GM23338 (cell line): Measurements from ENCODE around the gene EIF4G3. TPM values are rescaled to one million over a fixed set of nuclear protein-coding genes. Genes with fewer than 3 reads are reported as not detected.

Experiments
- ATAC-seq: fragments of 200-7000 bp; cut with Tn5 transposase; 3 replicates; pipeline ENCODE4 v1.9.1; 2020
- DNase-seq: peaks from one replicate; pipeline ENCODE4 v3.0.0-alpha.2; 2015; ENCODE audit warnings: low spot score
- H2AFZ ChIP-seq: fragments of 200-600 bp; sonication (generic); 2 replicates; pipeline ENCODE4 v1.8.0; 2016; ENCODE audit warnings: antibody characterized with exemption, mild to moderate bottlenecking, moderate library complexity
- H3F3A ChIP-seq: fragments of 200-600 bp; sonication (generic); replicated peaks from 2 replicates; pipeline ENCODE4 v1.8.0; 2017; ENCODE audit warnings: antibody characterized with exemption, mixed run types, low read depth
- H3K27ac ChIP-seq: fragments of 200-600 bp; sonication (generic); 2 replicates; pipeline ENCODE4 v1.6.1; 2016; ENCODE audit warnings: low read depth
- H3K27me3 ChIP-seq: fragments of 200-600 bp; sonication (generic); 2 replicates; pipeline ENCODE4 v1.8.0; 2016; ENCODE audit warnings: mild to moderate bottlenecking, mixed run types, moderate library complexity; ENCODE audit not compliant: insufficient read depth
- H3K36me3 ChIP-seq: fragments of 200-600 bp; sonication (generic); 2 replicates; pipeline ENCODE4 v1.8.0; 2016; ENCODE audit warnings: mild to moderate bottlenecking; ENCODE audit not compliant: insufficient read depth
- H3K4me1 ChIP-seq: fragments of 200-600 bp; sonication (generic); 2 replicates; pipeline ENCODE4 v1.8.0; 2016; ENCODE audit warnings: mild to moderate bottlenecking, moderate library complexity; ENCODE audit not compliant: insufficient read depth
- H3K4me2 ChIP-seq: fragments of 200-600 bp; sonication (generic); 2 replicates; pipeline ENCODE4 v1.7.1; 2017; ENCODE audit warnings: mixed run types
- H3K4me3 ChIP-seq: fragments of 200-600 bp; sonication (generic); 2 replicates; pipeline ENCODE4 v1.6.1; 2016; ENCODE audit warnings: mixed run types
- H3K79me2 ChIP-seq: fragments of 200-600 bp; sonication (generic); replicated peaks from 2 replicates; pipeline ENCODE4 v1.8.0; 2017; ENCODE audit warnings: mild to moderate bottlenecking; ENCODE audit not compliant: insufficient read depth
- H3K9me2 ChIP-seq: fragments of 200-600 bp; sonication (generic); 2 replicates; pipeline ENCODE4 v1.8.0; 2017; ENCODE audit not compliant: insufficient read depth
- H4K20me1 ChIP-seq: fragments of 200-600 bp; sonication (generic); replicated peaks from 2 replicates; pipeline ENCODE4 v1.8.0; 2017; ENCODE audit warnings: mild to moderate bottlenecking; ENCODE audit not compliant: insufficient read depth
- H3K27ac Mint-ChIP-seq: 2 replicates; pipeline ENCODE4 v1.8.0; 2020; ENCODE audit warnings: inconsistent platforms, mild to moderate bottlenecking, moderate library complexity, mixed read lengths
- H3K27me3 Mint-ChIP-seq: 3 replicates; pipeline ENCODE4 v1.8.0; 2022; ENCODE audit warnings: low read depth, mild to moderate bottlenecking, moderate library complexity, mixed read lengths, inconsistent platforms; ENCODE audit not compliant: insufficient read depth, poor library complexity
- H3K36me3 Mint-ChIP-seq: 3 replicates; pipeline ENCODE4 v1.8.0; 2021; ENCODE audit warnings: low read depth, mild to moderate bottlenecking, inconsistent platforms, moderate library complexity, mixed read lengths
- H3K4me1 Mint-ChIP-seq: 3 replicates; pipeline ENCODE4 v1.8.0; 2020; ENCODE audit warnings: mild to moderate bottlenecking, inconsistent platforms, mixed read lengths
- H3K4me3 Mint-ChIP-seq: 3 replicates; pipeline ENCODE4 v1.8.0; 2021; ENCODE audit warnings: moderate library complexity, mild to moderate bottlenecking, inconsistent platforms, mixed read lengths
- H3K9me3 Mint-ChIP-seq: 3 replicates; pipeline ENCODE4 v1.8.0; 2020; ENCODE audit warnings: moderate library complexity, mild to moderate bottlenecking, inconsistent platforms, mixed read lengths
- CREB1 ChIP-seq: fragments of 250-450 bp; sonication (Bioruptor Pico); IDR thresholded peaks from 2 replicates; pipeline ENCODE4 v1.5.0; 2020; ENCODE audit warnings: low read depth, mild to moderate bottlenecking, moderate library complexity
- CTCF ChIP-seq, 2 experiments: fragments of 200-600 bp in 1 of 2; sonication (generic) in 1 of 2; conservative IDR thresholded peaks; 2 replicates each; pipeline versions ENCODE4 v1.5.1 to v1.6.1; 2016 to 2017; ENCODE audit warnings: antibody characterized with exemption in 2 of 2, low read depth in 2 of 2, mild to moderate bottlenecking in 2 of 2, moderate library complexity in 1 of 2
- ETS1 ChIP-seq: IDR thresholded peaks from 2 replicates; pipeline ENCODE4 v1.6.1; 2016; ENCODE audit warnings: antibody characterized with exemption
- EZH2 ChIP-seq: fragments of 200-600 bp; sonication (generic); IDR thresholded peaks from one replicate; pipeline ENCODE4 v1.8.0; 2017; ENCODE audit warnings: antibody characterized with exemption, mild to moderate bottlenecking, low read depth; ENCODE audit not compliant: unreplicated experiment
- EZH2phosphoT487 ChIP-seq: fragments of 200-600 bp; sonication (generic); IDR thresholded peaks from one replicate; pipeline ENCODE4 v1.8.1; 2018; ENCODE audit warnings: antibody characterized with exemption; ENCODE audit not compliant: unreplicated experiment
- JUNB ChIP-seq: IDR thresholded peaks from one replicate; pipeline ENCODE4 v1.6.1; 2016; ENCODE audit warnings: antibody characterized with exemption; ENCODE audit not compliant: unreplicated experiment
- NANOG ChIP-seq: IDR thresholded peaks from 2 replicates; pipeline ENCODE4 v1.6.1; 2016; ENCODE audit warnings: antibody characterized with exemption, borderline replicate concordance
- POLR2AphosphoS5 ChIP-seq: IDR thresholded peaks from 2 replicates; pipeline ENCODE4 v1.6.1; 2016; ENCODE audit warnings: antibody characterized with exemption, low read depth
- REST ChIP-seq: IDR thresholded peaks from one replicate; pipeline ENCODE4 v1.6.1; 2018; ENCODE audit warnings: antibody characterized with exemption; ENCODE audit not compliant: unreplicated experiment
- STAT1 ChIP-seq: IDR thresholded peaks from one replicate; pipeline ENCODE4 v1.6.1; 2016; ENCODE audit warnings: antibody characterized with exemption; ENCODE audit not compliant: unreplicated experiment
- ZNF114 ChIP-seq: fragments of 250-450 bp; sonication (Bioruptor Pico); IDR thresholded peaks from 2 replicates; pipeline ENCODE4 v1.5.0; 2020; ENCODE audit warnings: mild to moderate bottlenecking, moderate library complexity
- ZNF331 ChIP-seq: fragments of 250-450 bp; sonication (Bioruptor Pico); IDR thresholded peaks from 2 replicates; pipeline ENCODE4 v1.5.0; 2020; ENCODE audit warnings: low read depth, mild to moderate bottlenecking, moderate library complexity
- ZNF462 ChIP-seq: fragments of 250-450 bp; sonication (Bioruptor Pico); IDR thresholded peaks from 2 replicates; pipeline ENCODE4 v1.5.0; 2020; ENCODE audit warnings: mild to moderate bottlenecking, moderate library complexity
- polyA plus RNA-seq: library from polyadenylated mRNA; unstranded; fragments of >200 nt; fragmentation: Nextera tagmentation; extraction: Ambion mirVana; gene quantifications from 2 replicates; pipeline ENCODE4 v1.2.1, GENCODE V29; 2016
- total RNA-seq: library from RNA; depleted of rRNA; stranded (reverse); fragments of >200 nt; shearing (Covaris generic); gene quantifications from 2 replicates; pipeline ENCODE4 v1.2.3, GENCODE V29; 2014

The EIF4G3 gene
- total and polyA plus RNA-seq, 2 experiments from 2014 or later, result 37.9 to 68.1 TPM

- H3K27me3 ChIP-seq, result no peaks in the 10 kb centered on the region
- H3K4me1 ChIP-seq, result peaks cover 7% of the 10 kb centered on the region; the same call in 1 of the 2 replicates
- Mint-ChIP-seq H3K9me3 (peaks cover 8% of the 10 kb centered on the region; the same call in 2 of the 3 replicates), H3K36me3 (peaks cover 36% of the 10 kb centered on the region; the same call in 2 of the 3 replicates), H3K4me1 (peaks cover 9% of the 10 kb centered on the region), H3K27me3 (peaks cover 2% of the 10 kb centered on the region), H3K4me3 (no peak overlapping the region), H3K27ac (no peak overlapping the region)
- peaks cover 7% of the 10 kb centered on the region for H4K20me1 ChIP-seq
- no peak overlapping the region for H2AFZ ChIP-seq
- no peaks in the 10 kb centered on the region for H3K9me2 ChIP-seq
- H3K27ac ChIP-seq, result no peak overlapping the region
- no peak overlapping the region for H3K4me2 ChIP-seq
- H3F3A ChIP-seq, result no peaks in the 10 kb centered on the region
- no peak for DNase-seq
- H3K4me3 ChIP-seq, result no peak overlapping the region
- H3K36me3 ChIP-seq, result no peaks in the 10 kb centered on the region
- ATAC-seq, result no peak
- H3K79me2 ChIP-seq, result peaks cover 91% of the 10 kb centered on the region
- TF ChIP-seq ETS1 (no peak), STAT1 (no peak), ZNF462 (CRISPR knock-in tag) (no peak), JUNB (no peak), REST (no peak), CTCF (conservative IDR thresholded peaks at IDR 0.05; ENCODE audit: low read depth in 2 of 2) (no peak), EZH2 (no peak), POLR2AphosphoS5 (no peak), ZNF114 (CRISPR knock-in tag) (no peak), ZNF331 (no peak), CREB1 (CRISPR knock-in tag) (no peak), EZH2phosphoT487 (no peak), NANOG (no peak)
Observed at GRCh38 chr1:21095976-21096375, 80.7 kb downstream of the EIF4G3 start.
